ENCODE results near the gene ACVR1. TPM values are rescaled to one million over a fixed set of nuclear protein-coding genes. Genes with fewer than 3 reads are reported as not detected.
"Not testable (repeated sequence)": the region's sequence is repeated elsewhere in the genome, so short reads cannot be mapped to it uniquely, and the experiment has no call there.

Gene ACVR1
- total RNA-seq, 1 donor from 2014 or later, result 35.0 TPM

- H3K36me3 ChIP-seq, result no peaks in the 10 kb centered on the region
- H3K27ac ChIP-seq, result no peak overlapping the region
- no peaks in the 10 kb centered on the region for H3K4me1 ChIP-seq
- no peaks in the 10 kb centered on the region for H3K9me3 ChIP-seq
- intact Hi-C loops (cut with DNase I), result no loop called here
- no peak overlapping the region for H3K4me3 ChIP-seq
- TF ChIP-seq CTCF (IDR thresholded peaks at IDR 0.05), result no peak
- no peaks in the 10 kb centered on the region for H3K27me3 ChIP-seq (ENCODE audit: low read depth)
- ATAC-seq (no peak), DNase-seq (no peak)
Observed at GRCh38 chr2:157894694-157895435, 18.7 kb upstream of the ACVR1 start.

DNA sequence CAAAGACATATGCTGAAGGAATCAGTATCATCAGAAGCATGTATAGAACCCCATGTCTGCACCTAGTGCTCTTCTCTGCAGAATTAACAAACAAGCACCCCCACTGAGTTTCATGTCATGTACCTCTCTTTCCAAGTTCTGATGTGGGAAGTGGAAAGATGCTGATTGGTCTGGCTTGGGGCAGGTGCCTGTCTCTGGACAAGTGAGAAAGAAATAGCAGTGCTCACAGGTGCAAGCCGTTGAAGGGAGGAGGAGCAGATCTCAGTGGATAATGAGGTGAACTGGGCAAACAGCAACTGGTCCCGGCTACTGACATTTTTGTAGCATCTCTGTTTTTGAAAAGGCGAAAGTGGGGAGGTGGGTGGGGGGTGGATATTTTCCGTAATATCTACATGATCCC lies 17.5 kb upstream of the ACVR1 start:
- Histone ChIP-seq H3K36me3 (no peaks in the 10 kb centered on the region), H3K27ac (no peak overlapping the region), H3K4me3 (no peak overlapping the region), H3K9me3 (no peaks in the 10 kb centered on the region), H3K27me3 (ENCODE audit: low read depth) (no peaks in the 10 kb centered on the region), H3K4me1 (no peaks in the 10 kb centered on the region)
- intact Hi-C loops (cut with DNase I), result no loop called here
- DNase-seq (no peak), ATAC-seq (no peak)
- no peak for TF ChIP-seq CTCF (IDR thresholded peaks at IDR 0.05)

DNA sequence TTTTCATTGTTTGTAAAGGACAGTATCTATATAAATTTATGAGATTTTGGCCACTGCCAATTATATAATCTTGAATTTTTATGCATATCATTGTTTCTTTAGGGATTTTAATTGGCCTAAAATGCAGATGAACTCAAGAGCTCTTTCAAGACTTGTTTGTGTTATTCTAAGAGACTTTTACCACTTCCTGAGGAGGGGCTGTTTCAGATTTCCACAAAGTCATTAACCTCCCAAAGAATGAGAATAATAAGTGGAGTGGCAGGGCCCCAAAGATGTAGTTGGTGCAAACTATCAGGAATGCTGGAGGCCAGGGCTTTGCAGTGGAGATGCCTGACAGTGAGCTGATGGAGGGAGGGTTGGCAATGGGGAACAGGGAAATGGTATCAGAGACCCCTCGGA lies 15.5 kb upstream of the ACVR1 start:
- no peaks in the 10 kb centered on the region for H3K9me3 ChIP-seq
- intact Hi-C loops (cut with DNase I), result no loop called here
- TF ChIP-seq CTCF (IDR thresholded peaks at IDR 0.05), result no peak
- no peaks in the 10 kb centered on the region for H3K36me3 ChIP-seq
- no peaks in the 10 kb centered on the region for H3K27me3 ChIP-seq (ENCODE audit: low read depth)
- H3K27ac ChIP-seq, result no peak overlapping the region
- H3K4me3 ChIP-seq, result no peak overlapping the region
- DNase-seq (no peak), ATAC-seq (no peak)
- H3K4me1 ChIP-seq, result no peaks in the 10 kb centered on the region

DNA sequence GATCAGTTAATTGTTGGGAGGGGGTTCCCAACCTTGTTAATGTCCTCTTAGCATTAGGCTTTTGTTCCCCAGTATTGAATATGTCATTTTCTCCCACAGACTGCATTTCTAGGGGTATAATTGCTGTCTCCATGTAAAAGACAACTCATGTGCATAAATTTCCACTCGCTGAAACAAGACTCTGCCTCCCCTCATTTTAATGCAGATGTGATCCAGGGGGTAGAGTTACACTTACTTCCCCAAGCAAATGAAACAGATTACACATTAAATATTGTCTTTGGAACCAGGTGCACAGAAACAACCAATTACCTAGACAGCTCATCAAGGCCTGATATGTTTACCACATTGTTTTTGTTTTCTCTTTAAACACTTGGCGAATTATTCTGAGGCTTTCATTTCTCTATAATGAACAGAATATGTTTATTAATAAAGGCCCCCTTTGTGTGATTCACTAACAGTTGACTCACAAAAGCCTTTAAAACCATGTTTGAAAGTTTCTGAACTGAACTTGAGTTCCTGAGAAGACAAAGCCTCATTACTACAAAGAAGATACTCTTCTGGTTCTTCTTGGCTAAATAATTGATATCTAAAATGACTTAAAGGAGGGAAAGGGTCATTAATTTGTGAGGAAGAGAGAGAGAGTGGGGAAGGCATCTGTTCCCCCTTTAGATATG lies 15.0 kb upstream of the ACVR1 start:
- H3K4me1 ChIP-seq, result no peaks in the 10 kb centered on the region
- ATAC-seq (no peak), DNase-seq (no peak)
- no peak overlapping the region for H3K27ac ChIP-seq
- H3K36me3 ChIP-seq, result no peaks in the 10 kb centered on the region
- H3K27me3 ChIP-seq (ENCODE audit: low read depth), result no peaks in the 10 kb centered on the region
- TF ChIP-seq CTCF (IDR thresholded peaks at IDR 0.05), result no peak
- intact Hi-C loops (cut with DNase I), result no loop called here
- H3K4me3 ChIP-seq, result no peak overlapping the region
- no peaks in the 10 kb centered on the region for H3K9me3 ChIP-seq

DNA sequence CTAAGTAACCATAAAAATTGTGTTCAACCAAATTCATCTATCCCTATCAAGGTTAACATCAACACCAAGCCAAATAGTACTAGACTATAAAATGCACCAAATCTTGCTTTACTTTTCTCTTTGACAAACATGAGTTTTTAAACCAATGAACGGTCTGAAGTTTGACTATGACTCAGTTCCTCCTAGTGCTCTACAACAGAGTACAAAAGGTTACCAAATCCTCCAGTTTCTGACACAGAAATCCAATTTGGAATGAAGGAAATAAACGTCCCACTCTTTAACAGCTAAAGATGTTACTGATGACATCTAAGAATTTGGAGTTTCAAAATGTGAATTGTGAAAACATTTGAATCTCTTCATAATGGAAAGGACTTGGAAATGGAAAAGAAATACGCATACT lies 11.8 kb upstream of the ACVR1 start:
- intact Hi-C loops (cut with DNase I), result no loop called here
- no peaks in the 10 kb centered on the region for H3K36me3 ChIP-seq
- no peak overlapping the region for H3K4me3 ChIP-seq
- no peak overlapping the region for H3K27ac ChIP-seq
- H3K27me3 ChIP-seq (ENCODE audit: low read depth), result no peaks in the 10 kb centered on the region
- DNase-seq (no peak), ATAC-seq (no peak)
- H3K9me3 ChIP-seq, result no peaks in the 10 kb centered on the region
- no peak for TF ChIP-seq CTCF (IDR thresholded peaks at IDR 0.05)
- H3K4me1 ChIP-seq, result no peaks in the 10 kb centered on the region

DNA sequence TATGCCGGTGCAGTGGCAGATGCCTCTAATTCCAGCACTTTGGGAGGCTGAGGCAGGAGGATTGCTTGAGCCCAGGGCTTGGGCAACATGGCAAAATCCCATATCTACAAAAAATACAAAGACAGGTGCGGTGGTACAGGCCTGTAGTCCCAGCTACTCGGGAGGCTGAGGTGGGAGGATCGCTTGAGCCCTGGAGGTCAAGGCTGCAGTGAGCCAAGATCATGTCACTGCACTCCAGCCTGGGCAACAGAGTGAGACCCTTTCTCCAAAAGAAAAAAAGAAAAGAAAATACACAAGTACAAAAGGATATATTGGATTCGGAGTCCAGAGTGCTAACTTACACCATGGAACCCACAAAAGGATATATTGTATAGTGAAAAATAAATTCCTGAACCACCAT lies 8.4 kb upstream of the ACVR1 start:
- H3K27me3 ChIP-seq (ENCODE audit: low read depth); H3K27ac ChIP-seq; DNase-seq; ATAC-seq; H3K9me3 ChIP-seq; H3K4me1 ChIP-seq; H3K36me3 ChIP-seq; H3K4me3 ChIP-seq; intact Hi-C loops (cut with DNase I): not testable (repeated sequence)

Measured in lower lobe of right lung (tissue), 2 donors.